ENCODE data around the gene STING1. TPM values are rescaled to one million over a fixed set of nuclear protein-coding genes. Genes with fewer than 3 reads are reported as not detected.

STING1 gene
- total and polyA plus RNA-seq, 2 donors (not counting 1 experiment from before 2014, with no cell fraction given) = 1.1 to 2.8 TPM

DNA sequence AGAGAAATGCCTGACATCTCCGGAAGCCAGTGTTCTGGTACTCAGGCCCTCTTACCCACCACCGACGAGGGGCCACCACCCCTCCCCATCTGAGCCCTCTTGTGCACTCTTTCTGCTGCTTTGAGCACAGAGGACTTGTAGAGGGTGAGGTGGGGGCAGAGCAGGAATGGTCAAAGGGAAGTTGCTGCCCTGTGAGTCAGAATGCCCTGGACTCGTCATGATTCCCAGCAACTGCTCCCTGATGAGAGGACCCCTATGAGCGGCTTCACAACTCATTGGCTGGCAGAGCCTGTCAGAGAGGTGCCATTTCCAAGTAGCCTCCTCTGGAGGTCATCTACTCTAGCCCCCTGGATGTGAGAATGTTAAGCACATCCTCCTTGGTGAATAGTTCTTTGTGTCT, 20.9 kb downstream of the STING1 start:
- no peaks in the 10 kb centered on the region for H3K36me3 ChIP-seq (replicated peaks in 1 of 2; ENCODE audit: control extremely low read depth in 1 of 2, control insufficient read depth in 1 of 2, extremely low read depth in 1 of 2, insufficient read depth in 2 of 2, low read length in 1 of 2)
- H3K27me3 ChIP-seq (replicated peaks in 1 of 4; ENCODE audit: control extremely low read depth in 1 of 4, control insufficient read depth in 3 of 4, insufficient read depth in 4 of 4, low read length in 3 of 4) = no peaks in the 10 kb centered on the region
- H3K4me3 ChIP-seq (ENCODE audit: control extremely low read depth in 1 of 5, extremely low read depth in 1 of 5, insufficient read depth in 1 of 5, low read depth in 2 of 5, low read length in 4 of 5) = no peak overlapping the region
- intact Hi-C loops (cut with micrococcal nuclease) = no loop called here
- DNase-seq (no peak), ATAC-seq (ENCODE audit: low read depth) (no peak)
- H3K27me3 Mint-ChIP-seq = no peaks in the 10 kb centered on the region
- no peaks in the 10 kb centered on the region for H3K79me2 ChIP-seq (ENCODE audit: control insufficient read depth, insufficient read depth, low read length)
- TF ChIP-seq EZH2 (IDR thresholded peaks at IDR 0.05; ENCODE audit: borderline replicate concordance, insufficient read depth, low read depth, low read length, poor library complexity, severe bottlenecking) = no peak
- TF ChIP-seq, protein P1, sequence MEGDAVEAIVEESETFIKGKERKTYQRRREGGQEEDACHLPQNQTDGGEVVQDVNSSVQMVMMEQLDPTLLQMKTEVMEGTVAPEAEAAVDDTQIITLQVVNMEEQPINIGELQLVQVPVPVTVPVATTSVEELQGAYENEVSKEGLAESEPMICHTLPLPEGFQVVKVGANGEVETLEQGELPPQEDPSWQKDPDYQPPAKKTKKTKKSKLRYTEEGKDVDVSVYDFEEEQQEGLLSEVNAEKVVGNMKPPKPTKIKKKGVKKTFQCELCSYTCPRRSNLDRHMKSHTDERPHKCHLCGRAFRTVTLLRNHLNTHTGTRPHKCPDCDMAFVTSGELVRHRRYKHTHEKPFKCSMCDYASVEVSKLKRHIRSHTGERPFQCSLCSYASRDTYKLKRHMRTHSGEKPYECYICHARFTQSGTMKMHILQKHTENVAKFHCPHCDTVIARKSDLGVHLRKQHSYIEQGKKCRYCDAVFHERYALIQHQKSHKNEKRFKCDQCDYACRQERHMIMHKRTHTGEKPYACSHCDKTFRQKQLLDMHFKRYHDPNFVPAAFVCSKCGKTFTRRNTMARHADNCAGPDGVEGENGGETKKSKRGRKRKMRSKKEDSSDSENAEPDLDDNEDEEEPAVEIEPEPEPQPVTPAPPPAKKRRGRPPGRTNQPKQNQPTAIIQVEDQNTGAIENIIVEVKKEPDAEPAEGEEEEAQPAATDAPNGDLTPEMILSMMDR (IDR thresholded peaks at IDR 0.05) = no peak
- H3K4me2 ChIP-seq (replicated peaks; ENCODE audit: low read depth, low read length, poor library complexity, severe bottlenecking) = no peak overlapping the region
- H3K9ac ChIP-seq (ENCODE audit: low read length) = no peak overlapping the region
- CTCF ChIA-PET = no interaction called here
- peaks cover 0 to 7% of the 10 kb centered on the region in 2 donors for H3K4me1 ChIP-seq (ENCODE audit: control insufficient read depth in 2 of 2, insufficient read depth in 2 of 2, low read length in 2 of 2)
- POLR2A ChIA-PET = no interaction called here
- H3K9me3 Mint-ChIP-seq (ENCODE audit: insufficient read depth) = no peaks in the 10 kb centered on the region
- peaks cover 6% of the 10 kb centered on the region for H3K4me1 Mint-ChIP-seq
- no peak overlapping the region for H3K4me3 Mint-ChIP-seq
- no peak overlapping the region for H3K27ac Mint-ChIP-seq
- WGBS (ENCODE audit: insufficient coverage) = 93% methylated on average over 2 of the region's 5 CpGs
- H2AFZ ChIP-seq (ENCODE audit: insufficient read depth, low read depth, low read length, poor library complexity, severe bottlenecking) = no peak overlapping the region
- no peaks in the 10 kb centered on the region for H3K9me3 ChIP-seq (ENCODE audit: control extremely low read depth in 1 of 3, control insufficient read depth in 2 of 3, insufficient read depth in 1 of 3, low read length in 2 of 3)
- H4K20me1 ChIP-seq (ENCODE audit: control insufficient read depth, insufficient read depth, low read length, poor library complexity, severe bottlenecking) = no peaks in the 10 kb centered on the region
- no peak overlapping the region for H3K27ac ChIP-seq (ENCODE audit: low read length in 2 of 2)

DNA sequence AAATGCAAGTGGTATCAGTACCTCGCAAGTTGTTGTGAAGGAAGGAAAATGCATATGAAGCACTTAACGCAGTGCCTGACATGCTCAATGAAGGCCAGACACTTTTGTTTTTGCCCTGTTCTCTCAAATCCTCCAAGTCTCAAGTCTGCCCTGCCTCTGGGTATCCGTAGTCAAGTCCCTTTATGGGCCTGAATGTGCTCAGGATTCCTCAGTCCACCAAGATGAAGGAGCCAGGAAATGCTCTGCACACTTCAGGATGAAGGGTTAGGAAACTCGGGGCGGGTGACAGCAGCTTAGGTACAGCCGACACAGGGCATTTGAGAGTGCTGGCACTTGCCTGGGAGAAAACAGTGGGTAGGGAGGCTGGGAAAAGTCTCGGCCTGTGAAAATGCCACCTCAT, 21.4 kb downstream of the STING1 start:
- Mint-ChIP-seq H3K9me3 (ENCODE audit: insufficient read depth) (no peaks in the 10 kb centered on the region), H3K4me3 (no peak overlapping the region), H3K4me1 (peaks cover 6% of the 10 kb centered on the region), H3K27ac (no peak overlapping the region), H3K27me3 (no peaks in the 10 kb centered on the region)
- POLR2A ChIA-PET = no interaction called here
- Histone ChIP-seq H3K4me3 (ENCODE audit: control extremely low read depth in 1 of 5, extremely low read depth in 1 of 5, insufficient read depth in 1 of 5, low read depth in 2 of 5, low read length in 4 of 5) (no peak overlapping the region), H3K4me1 (ENCODE audit: control insufficient read depth in 2 of 2, insufficient read depth in 2 of 2, low read length in 2 of 2) (peaks cover 0 to 7% of the 10 kb centered on the region in 2 donors), H3K79me2 (ENCODE audit: control insufficient read depth, insufficient read depth, low read length) (no peaks in the 10 kb centered on the region), H3K9ac (ENCODE audit: low read length) (no peak overlapping the region), H3K27me3 (replicated peaks in 1 of 4; ENCODE audit: control extremely low read depth in 1 of 4, control insufficient read depth in 3 of 4, insufficient read depth in 4 of 4, low read length in 3 of 4) (no peaks in the 10 kb centered on the region), H3K9me3 (ENCODE audit: control extremely low read depth in 1 of 3, control insufficient read depth in 2 of 3, insufficient read depth in 1 of 3, low read length in 2 of 3) (no peaks in the 10 kb centered on the region), H2AFZ (ENCODE audit: insufficient read depth, low read depth, low read length, poor library complexity, severe bottlenecking) (no peak overlapping the region), H3K4me2 (replicated peaks; ENCODE audit: low read depth, low read length, poor library complexity, severe bottlenecking) (no peak overlapping the region), H4K20me1 (ENCODE audit: control insufficient read depth, insufficient read depth, low read length, poor library complexity, severe bottlenecking) (no peaks in the 10 kb centered on the region), H3K36me3 (replicated peaks in 1 of 2; ENCODE audit: control extremely low read depth in 1 of 2, control insufficient read depth in 1 of 2, extremely low read depth in 1 of 2, insufficient read depth in 2 of 2, low read length in 1 of 2) (no peaks in the 10 kb centered on the region), H3K27ac (ENCODE audit: low read length in 2 of 2) (no peak overlapping the region)
- no peak for TF ChIP-seq EZH2 (IDR thresholded peaks at IDR 0.05; ENCODE audit: borderline replicate concordance, insufficient read depth, low read depth, low read length, poor library complexity, severe bottlenecking)
- TF ChIP-seq, protein P1 (IDR thresholded peaks at IDR 0.05) = no peak
- CTCF ChIA-PET = no interaction called here
- 86% methylated on average over 3 of the region's 7 CpGs for WGBS (ENCODE audit: insufficient coverage)
- DNase-seq (no peak), ATAC-seq (ENCODE audit: low read depth) (no peak)
- intact Hi-C loops (cut with micrococcal nuclease) = no loop called here

Measured in B cell (primary cell).